C1 segment of cervical spinal cord (tissue), 14 donors: ENCODE results near the gene WARS2.
A peak's percentile ranks its signal among the peaks of the same experiment; 100 is the strongest.
"Not testable (repeated sequence)": the region's sequence is repeated elsewhere in the genome, so short reads cannot be mapped to it uniquely, and the experiment has no call there.

Source experiments
- DNase-seq, 14 donors: peaks; one replicate each; lab custom pipeline; 2025; lab: John Stamatoyannopoulos, UW

The WARS2 gene

DNA sequence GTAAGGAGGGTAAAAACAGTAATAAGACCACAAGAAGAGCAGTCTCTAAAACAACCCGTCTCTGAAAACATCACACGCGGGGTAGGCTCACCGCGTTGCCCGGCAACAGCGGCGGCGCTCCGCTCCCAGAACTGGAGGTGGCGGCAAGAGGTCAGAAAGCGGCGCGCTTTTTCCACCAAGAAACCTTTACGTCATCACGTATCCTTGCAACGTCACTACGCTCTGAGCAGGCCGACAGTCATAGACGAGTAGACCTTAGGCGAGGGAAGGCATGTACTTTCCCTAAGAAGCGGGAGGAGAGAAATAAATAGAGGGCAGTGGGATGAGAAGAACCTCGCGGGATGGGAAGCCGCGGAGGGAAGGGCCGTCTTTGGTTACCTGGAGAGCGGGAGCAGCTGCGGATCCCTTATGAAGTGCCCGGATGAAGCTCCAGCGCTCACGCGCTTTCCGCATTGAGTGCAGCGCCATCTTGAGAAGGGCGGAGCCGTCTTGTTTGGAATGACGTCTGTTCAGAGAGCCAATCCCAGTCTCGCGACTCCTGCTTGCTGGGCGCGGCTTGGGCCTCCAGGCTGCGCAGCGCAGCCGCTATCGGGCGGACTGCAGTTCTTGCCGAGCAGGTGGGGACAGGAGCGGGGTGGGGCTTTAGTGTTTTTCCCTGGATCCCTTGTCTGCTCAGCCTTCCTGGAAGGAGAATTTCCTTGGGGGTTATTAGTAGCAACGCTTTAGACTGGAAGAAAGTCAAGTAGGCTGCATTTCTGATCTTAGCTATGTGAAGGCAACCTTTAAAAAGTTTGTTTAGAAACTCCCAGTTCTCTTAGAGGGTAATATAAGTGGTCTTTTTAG is at the start of gene WARS2:
Gene WARS2, minus strand, starts transcription at position 477 of the 843 bp plus-strand sequence. Its CDS starts 9 bp downstream, at position 468.
- DNase-seq, result peak; percentile 76 to 99 (median 96)

GRCh38 chr1:119188926-119189325 is 48.5 kb upstream of the WARS2 start:
- no peak for DNase-seq

DNA sequence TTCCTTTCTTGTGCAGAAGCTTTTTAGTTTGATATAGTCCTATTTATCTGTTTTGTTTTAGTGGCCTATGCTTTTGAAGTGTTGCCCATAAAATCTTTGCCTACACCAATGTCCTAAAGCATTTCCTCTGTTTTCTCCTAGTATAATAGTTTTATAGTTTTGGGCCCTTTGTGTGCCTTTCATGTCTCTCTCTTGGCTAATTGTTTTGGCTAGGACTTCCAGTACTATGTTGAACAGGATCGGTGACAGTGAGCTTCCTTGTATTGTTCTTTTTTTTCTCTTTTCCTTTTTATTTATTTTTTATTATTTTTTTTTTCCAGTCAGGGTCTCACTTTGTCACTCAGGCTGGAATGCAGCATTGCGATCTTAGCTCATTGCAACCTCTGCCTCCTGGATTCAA is 47.0 kb upstream of the WARS2 start:
- no peak for DNase-seq

DNA sequence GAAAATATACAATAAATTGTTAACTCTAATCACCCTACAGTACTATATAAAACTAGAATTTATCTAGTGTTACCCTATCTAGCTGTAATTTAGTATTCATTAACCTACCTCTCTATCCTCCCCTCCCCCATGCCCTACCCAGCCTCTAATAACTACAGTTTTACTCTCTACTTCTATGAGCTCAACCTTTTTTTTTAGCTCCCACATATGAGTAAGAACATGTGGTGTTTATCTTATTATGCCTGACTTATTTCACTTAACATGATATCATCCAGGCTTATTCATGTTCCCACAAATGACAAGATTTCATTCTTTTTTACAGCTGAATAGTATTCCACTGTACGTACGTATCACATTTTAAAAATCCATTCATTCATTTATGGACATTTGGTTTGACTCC is 46.0 kb upstream of the WARS2 start:
- no peak for DNase-seq

DNA sequence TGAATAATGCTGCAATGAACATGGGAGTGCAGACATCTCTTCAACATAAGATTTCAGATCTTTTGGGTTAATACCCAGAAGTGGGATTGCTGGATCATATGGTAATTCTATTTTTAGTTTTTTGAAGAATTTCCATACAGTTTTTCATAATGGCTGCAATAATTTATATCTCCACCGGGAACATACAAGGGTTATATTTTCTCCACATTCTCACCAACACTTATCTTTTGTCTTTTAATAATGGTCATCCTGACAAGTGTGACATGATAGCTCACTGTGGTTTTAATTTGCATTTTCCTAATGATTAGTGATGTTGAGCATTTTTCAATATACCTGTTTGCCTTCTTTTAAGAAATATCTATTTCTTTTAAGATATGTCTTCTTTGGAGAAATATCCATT is 44.5 kb upstream of the WARS2 start:
- no peak for DNase-seq

DNA sequence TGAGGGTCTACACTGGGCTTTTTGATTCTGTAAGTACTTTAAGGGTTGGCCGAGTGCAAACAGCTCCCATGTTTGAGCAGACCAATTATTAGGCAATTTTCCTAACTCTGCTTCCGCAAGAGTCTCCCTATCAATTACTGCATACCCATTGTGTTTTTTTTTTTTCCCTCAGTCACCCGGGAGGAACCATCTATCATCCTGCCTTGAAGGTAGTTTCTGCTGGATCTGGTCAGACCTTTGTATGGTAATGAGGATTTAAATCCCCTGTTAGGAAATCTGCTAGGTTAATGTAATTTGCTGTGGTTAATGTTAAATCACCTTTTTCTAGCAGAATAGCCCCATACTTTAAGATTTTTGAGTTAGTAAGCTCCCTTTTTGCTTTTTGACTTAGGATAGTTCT is 40.8 kb upstream of the WARS2 start:
- no peak for DNase-seq

DNA sequence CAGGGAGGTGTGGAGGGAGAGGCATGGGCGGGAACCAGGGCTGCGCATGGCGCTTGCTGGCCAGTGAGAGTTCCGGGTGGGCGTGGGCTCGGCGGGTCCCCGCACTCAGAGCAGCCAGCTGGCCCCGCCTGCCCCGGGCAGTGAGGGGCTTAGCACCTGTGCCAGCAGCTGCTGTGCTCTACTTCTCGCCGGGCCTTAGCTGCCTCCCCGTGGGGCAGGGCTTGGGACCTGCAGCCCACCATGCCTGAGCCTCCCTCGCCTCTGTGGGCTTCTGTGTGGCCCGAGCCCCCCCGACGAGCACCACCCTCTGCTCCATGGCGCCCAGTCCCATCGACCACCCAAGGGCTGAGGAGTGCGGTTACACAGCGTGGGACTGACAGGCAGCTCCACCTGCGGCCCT is 38.6 kb upstream of the WARS2 start:
- no peak for DNase-seq

- not testable (repeated sequence) for DNase-seq
Measured at GRCh38 chr1:119172927-119173326, 32.5 kb upstream of the WARS2 start.

- not testable (repeated sequence) for DNase-seq
Measured at GRCh38 chr1:119171381-119172010, 31.0 kb upstream of the WARS2 start.

DNA sequence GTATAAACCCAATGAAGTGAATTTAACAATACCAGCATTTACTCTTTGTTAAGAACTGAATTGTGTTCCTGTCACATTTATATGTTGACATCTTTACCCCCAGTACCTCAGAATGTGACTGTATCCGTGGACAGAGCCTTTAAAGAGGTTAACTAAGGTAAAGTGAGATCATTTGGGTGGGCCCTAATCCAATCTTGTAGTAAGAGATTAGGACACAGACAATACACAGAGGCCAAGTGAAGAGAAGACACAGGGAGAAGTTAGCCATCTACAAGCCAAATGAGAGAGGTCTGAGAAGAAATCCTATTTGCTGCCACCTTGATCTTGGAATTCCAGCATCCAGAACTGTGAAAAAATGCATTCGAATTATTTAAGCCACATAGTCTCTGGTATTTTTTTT is 22.9 kb upstream of the WARS2 start:
- no peak for DNase-seq

- no peak for DNase-seq
Measured at GRCh38 chr1:119160866-119161265, 20.4 kb upstream of the WARS2 start.

GRCh38 chr1:119160409-119160808 is 20.0 kb upstream of the WARS2 start:
- DNase-seq, result no peak

DNA sequence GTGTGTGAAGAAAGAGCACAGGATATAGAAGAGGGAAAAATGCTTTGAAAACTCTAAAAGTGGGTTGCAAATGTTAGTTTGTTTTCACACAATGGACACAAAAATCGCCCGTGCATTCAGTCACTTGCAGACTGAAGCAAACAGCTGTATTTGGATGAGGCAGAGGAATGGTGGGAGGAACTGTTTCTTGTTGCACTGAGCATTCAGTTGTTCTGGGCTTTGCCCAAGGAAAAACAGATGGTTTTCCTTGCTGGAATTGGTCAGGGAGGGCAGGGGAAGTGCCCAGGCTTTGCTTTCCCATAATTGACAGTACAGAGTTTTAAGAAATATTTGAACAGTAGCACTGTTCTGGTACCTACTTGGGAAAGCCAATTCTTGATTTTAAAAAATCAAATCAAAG is 19.5 kb upstream of the WARS2 start:
- DNase-seq, result no peak

DNA sequence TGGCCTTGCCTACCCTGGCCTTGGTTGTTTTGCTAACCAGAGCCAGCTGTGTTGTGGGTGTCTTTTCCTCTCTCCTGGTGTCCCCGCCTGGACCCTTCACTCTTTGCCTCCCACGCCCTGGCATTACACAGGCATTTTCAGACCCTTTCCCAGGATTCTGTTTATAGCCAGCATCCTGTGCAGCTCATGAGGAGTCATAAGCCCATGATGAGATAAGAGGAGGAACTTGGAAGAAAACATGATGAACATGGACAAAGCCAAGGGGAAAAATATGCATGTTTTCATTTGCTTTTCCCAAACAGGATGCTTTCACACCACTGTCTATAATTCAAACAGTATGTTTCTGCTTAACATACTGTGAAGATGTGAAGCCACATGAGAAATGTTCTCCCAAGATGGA is 18.7 kb upstream of the WARS2 start:
- DNase-seq, result no peak

DNA sequence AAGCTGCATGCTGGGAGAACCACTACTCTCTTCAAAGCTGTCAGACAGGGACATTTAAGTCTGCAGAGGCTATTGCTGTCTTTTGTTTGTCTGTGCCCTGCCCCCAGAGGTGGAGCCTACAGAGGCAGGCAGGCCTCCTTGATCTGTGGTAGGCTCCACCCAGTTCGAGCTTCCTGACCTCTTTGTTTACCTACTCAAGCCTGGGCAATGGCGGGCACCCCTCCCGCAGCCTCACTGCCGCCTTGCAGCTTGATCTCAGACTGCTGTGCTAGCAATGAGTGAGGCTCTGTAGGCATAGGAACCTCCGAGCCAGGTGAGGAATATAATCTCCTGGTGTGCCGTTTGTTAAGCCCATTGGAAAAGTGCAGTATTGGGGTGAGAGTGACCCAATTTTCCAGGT is 16.3 kb upstream of the WARS2 start:
- DNase-seq, result not testable (repeated sequence)

GRCh38 chr1:119155069-119155468 is 14.6 kb upstream of the WARS2 start:
- DNase-seq, result not testable (repeated sequence)

- no peak for DNase-seq
Measured at GRCh38 chr1:119150150-119150549, 9.7 kb upstream of the WARS2 start.

DNA sequence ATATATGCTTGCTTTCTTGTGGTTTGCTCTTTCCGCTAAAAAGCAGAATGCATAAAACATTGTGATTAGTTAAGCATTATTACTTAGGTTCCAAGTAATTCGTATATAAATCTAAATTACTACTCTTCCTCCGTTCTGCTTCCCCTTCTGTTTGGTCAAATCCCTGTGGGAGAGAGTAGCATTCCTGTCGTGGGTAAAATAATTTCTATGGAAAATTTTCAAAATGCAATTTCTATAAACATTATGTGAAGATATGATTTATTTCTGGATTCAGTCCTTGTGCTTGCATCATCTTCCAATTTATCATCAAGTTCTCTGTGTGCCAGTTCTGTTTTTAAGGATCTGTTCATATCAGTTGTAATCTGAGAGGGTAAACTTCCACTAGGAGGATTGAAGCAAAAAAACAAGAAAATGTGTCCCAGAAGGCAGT is 7.2 kb upstream of the WARS2 start:
- DNase-seq, result no peak

- DNase-seq, result no peak
Measured at GRCh38 chr1:119146466-119146865, 6.0 kb upstream of the WARS2 start.

DNA sequence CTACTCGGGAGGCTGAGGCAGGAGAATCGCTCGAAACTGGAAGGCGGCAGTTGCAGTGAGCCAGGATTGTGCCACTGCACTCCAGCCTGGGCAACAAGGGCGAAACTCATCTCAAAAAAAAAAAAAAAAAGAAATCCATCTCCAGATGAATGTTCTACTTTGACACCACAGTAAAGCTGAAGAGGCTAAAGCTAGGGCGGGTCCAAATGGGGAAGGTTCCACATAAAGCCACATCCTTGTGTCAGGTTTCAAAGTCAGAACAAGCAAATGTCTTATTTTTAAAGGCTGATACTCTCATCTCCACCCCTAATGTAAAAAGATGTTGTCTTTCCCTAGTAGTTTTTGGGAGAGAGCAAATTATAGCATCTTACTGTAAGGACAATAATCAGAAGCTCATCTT is 4.4 kb upstream of the WARS2 start:
- DNase-seq, result no peak

- DNase-seq, result no peak
Measured at GRCh38 chr1:119143706-119144105, 3.3 kb upstream of the WARS2 start.

DNA sequence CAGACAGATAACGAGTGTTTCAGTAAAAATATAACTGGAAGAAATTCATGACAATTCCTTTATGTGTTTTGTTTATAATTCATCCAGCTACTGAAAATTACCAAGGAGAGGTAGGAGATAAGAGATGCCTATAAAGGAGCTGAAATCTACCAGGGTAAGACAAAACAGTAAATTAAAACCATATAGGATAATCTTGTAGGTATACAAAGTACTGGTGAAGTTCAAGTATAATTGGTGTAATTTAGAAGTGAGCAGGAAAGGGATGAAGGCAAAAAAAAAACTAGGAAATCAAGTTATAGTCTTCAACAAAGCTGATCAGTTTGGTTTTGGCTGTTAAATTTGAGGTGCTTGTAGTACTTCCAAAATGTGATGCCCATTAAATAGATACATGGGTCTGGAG is 1.2 kb upstream of the WARS2 start:
- DNase-seq, result no peak

DNA sequence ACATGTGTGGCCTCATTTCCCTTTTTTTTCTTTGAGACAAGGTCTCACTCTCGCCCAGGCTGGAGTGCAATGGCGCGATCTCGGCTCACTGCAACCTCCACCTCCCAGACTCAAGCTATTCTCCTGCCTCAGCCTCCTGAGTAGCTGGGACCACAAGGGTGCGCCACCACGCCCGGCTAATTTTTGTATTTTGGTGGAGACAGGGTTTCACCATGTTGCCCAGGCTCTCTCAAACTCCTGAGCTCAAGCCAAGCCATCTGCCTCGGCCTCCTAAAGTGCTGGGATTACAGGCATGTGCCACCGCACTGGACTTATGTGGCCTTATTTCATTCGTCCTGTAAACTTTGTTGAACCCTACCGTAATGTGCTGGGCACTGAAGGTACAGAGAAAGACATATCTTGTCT is 569 bp upstream of the WARS2 start:
- DNase-seq, result peak in 4 of 14 donors; percentile 11 to 43 (median 30)
